PC-3 (cell line): ENCODE measurements around the gene RAI14. TPM values are rescaled to one million over a fixed set of nuclear protein-coding genes. Genes with fewer than 3 reads are reported as not detected.

ENCODE experiments used
- ATAC-seq: fragments of 200-7000 bp; cut with Tn5 transposase; 2 replicates; pipeline ENCODE4 v1.9.1; 2020; ENCODE audit warnings: mild to moderate bottlenecking, moderate library complexity
- BruUV-seq: library from RNA; stranded (reverse); fragments of 400-500 nt; replicated peaks from 2 replicates; lab custom pipeline; 2021; lab: Mats Ljungman, UMichigan
- CTCF ChIA-PET: fragments of 300-600 bp; sonication (Branson Sonifier 250); formaldehyde crosslinking; loops from one replicate; lab custom pipeline; 2022; ENCODE audit warnings: antibody characterized with exemption; lab: Charles Lee
- POLR2A ChIA-PET: fragments of 300-600 bp; sonication (Branson Sonifier 250); formaldehyde crosslinking; loops from one replicate; lab custom pipeline; 2022; ENCODE audit warnings: antibody characterized with exemption; ENCODE audit not compliant: unreplicated experiment; lab: Charles Lee
- DNase-seq: peaks from one replicate; pipeline ENCODE4 v3.0.0-alpha.2; 2015
- H2AFZ ChIP-seq: fragments of 300-600 bp; sonication (generic); 2 replicates; pipeline ENCODE4 v1.6.0; 2016; ENCODE audit warnings: antibody characterized with exemption, low read length
- H3F3A ChIP-seq: fragments of 300-600 bp; sonication (generic); one replicate; pipeline ENCODE4 v1.6.0; 2017; ENCODE audit warnings: antibody characterized with exemption, low read length, control low read depth, mild to moderate bottlenecking; ENCODE audit not compliant: unreplicated experiment
- H3K27ac ChIP-seq: fragments of 300-600 bp; sonication (generic); 2 replicates; pipeline ENCODE4 v1.5.1; 2016; ENCODE audit warnings: mild to moderate bottlenecking, low read length
- H3K27me3 ChIP-seq: fragments of 300-600 bp; sonication (generic); 2 replicates; pipeline ENCODE4 v1.6.1; 2016; ENCODE audit warnings: low read length, mixed read lengths
- H3K36me3 ChIP-seq: fragments of 300-600 bp; sonication (generic); 2 replicates; pipeline ENCODE4 v1.6.1; 2016; ENCODE audit warnings: low read depth, mixed run types, low read length, mixed read lengths
- H3K4me1 ChIP-seq: fragments of 300-600 bp; sonication (generic); 2 replicates; pipeline ENCODE4 v1.5.1; 2016; ENCODE audit warnings: low read length; ENCODE audit not compliant: insufficient read depth
- H3K4me2 ChIP-seq: fragments of 300-600 bp; sonication (generic); 2 replicates; pipeline ENCODE4 v1.6.0; 2016; ENCODE audit warnings: low read length
- H3K4me3 ChIP-seq: fragments of 300-600 bp; sonication (generic); 2 replicates; pipeline ENCODE4 v1.5.1; 2016; ENCODE audit warnings: mild to moderate bottlenecking, low read length, mixed read lengths
- H3K79me2 ChIP-seq: fragments of 300-600 bp; sonication (generic); 2 replicates; pipeline ENCODE4 v1.6.1; 2017; ENCODE audit warnings: low read length, mixed read lengths
- H3K9ac ChIP-seq: fragments of 300-600 bp; sonication (generic); 2 replicates; pipeline ENCODE4 v1.6.0; 2016; ENCODE audit warnings: mild to moderate bottlenecking, low read length
- H3K9me2 ChIP-seq: fragments of 300-600 bp; sonication (generic); replicated peaks from 2 replicates; pipeline ENCODE4 v1.6.1; 2016; ENCODE audit warnings: mixed run types, low read length, mixed read lengths
- H3K9me3 ChIP-seq: fragments of 300-600 bp; sonication (generic); 2 replicates; pipeline ENCODE4 v1.6.1; 2016; ENCODE audit warnings: low read length, mixed read lengths
- H4K20me1 ChIP-seq: fragments of 300-600 bp; sonication (generic); 2 replicates; pipeline ENCODE4 v1.6.1; 2016; ENCODE audit warnings: low read length, mixed read lengths
- EZH2 ChIP-seq: fragments of 300-600 bp; sonication (generic); IDR thresholded peaks from one replicate; pipeline ENCODE4 v1.6.1; 2017; ENCODE audit warnings: antibody characterized with exemption, mild to moderate bottlenecking, low read length; ENCODE audit not compliant: unreplicated experiment
- EZH2phosphoT487 ChIP-seq: fragments of 300-600 bp; sonication (generic); IDR thresholded peaks from 2 replicates; pipeline ENCODE4 v1.6.1; 2018; ENCODE audit warnings: mild to moderate bottlenecking, antibody characterized with exemption, low read length, borderline replicate concordance
- intact Hi-C: fragments of 100-400 bp; cut with micrococcal nuclease; formaldehyde crosslinking; loops from 2 replicates; pipeline ENCODE4 v1.9.0; 2023
- total RNA-seq: library from RNA; depleted of rRNA; stranded (reverse); fragments of >200 nt; gene quantifications from 2 replicates; pipeline ENCODE4 v1.2.3, GENCODE V29; 2014
- TF ChIP-seq, protein P1 (sequence below): fragments of 300-600 bp; sonication (generic); conservative IDR thresholded peaks from 2 replicates; pipeline ENCODE4 v1.5.1; 2017; ENCODE audit warnings: antibody characterized with exemption, low read depth, mild to moderate bottlenecking, low read length

Gene RAI14
- total RNA-seq, 1 experiment from 2014 or later = 73.5 TPM

DNA sequence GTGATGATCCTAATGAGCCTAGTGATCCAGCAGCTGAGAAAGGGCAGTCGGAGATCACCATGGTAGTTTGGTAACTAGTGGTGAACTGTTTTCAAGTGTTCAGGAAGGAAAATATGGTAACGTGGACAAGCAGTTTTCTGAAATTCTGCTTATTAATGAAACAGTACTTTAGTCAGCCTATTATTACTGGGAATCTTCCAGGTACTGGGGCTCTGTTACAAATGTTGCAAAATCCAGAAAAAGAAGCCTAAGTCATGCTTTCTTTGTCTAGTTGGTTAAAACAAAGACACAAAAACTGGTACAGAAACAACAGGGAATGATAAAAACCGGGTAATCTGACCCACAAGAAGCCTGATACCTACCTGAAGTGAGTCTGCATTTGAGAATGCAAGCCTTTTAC lies 201.0 kb downstream of the RAI14 start:
- Histone ChIP-seq H3F3A (no peaks in the 10 kb centered on the region), H3K9me2 (no peaks in the 10 kb centered on the region), H3K4me3 (no peak overlapping the region), H3K79me2 (no peaks in the 10 kb centered on the region), H3K4me2 (no peak overlapping the region), H3K27ac (no peak overlapping the region), H3K4me1 (peaks cover 8% of the 10 kb centered on the region; the same call in 1 of the 2 replicates), H4K20me1 (no peaks in the 10 kb centered on the region), H3K36me3 (no peaks in the 10 kb centered on the region), H3K9me3 (no peaks in the 10 kb centered on the region), H3K27me3 (no peaks in the 10 kb centered on the region), H3K9ac (no peak overlapping the region), H2AFZ (no peak overlapping the region)
- ChIA-PET CTCF (no interaction called here), POLR2A (no interaction called here)
- ATAC-seq (no peak), DNase-seq (no peak)
- intact Hi-C loops = no loop called here
- BruUV-seq = no TSS peak
- TF ChIP-seq, protein P1, sequence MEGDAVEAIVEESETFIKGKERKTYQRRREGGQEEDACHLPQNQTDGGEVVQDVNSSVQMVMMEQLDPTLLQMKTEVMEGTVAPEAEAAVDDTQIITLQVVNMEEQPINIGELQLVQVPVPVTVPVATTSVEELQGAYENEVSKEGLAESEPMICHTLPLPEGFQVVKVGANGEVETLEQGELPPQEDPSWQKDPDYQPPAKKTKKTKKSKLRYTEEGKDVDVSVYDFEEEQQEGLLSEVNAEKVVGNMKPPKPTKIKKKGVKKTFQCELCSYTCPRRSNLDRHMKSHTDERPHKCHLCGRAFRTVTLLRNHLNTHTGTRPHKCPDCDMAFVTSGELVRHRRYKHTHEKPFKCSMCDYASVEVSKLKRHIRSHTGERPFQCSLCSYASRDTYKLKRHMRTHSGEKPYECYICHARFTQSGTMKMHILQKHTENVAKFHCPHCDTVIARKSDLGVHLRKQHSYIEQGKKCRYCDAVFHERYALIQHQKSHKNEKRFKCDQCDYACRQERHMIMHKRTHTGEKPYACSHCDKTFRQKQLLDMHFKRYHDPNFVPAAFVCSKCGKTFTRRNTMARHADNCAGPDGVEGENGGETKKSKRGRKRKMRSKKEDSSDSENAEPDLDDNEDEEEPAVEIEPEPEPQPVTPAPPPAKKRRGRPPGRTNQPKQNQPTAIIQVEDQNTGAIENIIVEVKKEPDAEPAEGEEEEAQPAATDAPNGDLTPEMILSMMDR = no peak
- TF ChIP-seq EZH2phosphoT487 (no peak), EZH2 (no peak)

DNA sequence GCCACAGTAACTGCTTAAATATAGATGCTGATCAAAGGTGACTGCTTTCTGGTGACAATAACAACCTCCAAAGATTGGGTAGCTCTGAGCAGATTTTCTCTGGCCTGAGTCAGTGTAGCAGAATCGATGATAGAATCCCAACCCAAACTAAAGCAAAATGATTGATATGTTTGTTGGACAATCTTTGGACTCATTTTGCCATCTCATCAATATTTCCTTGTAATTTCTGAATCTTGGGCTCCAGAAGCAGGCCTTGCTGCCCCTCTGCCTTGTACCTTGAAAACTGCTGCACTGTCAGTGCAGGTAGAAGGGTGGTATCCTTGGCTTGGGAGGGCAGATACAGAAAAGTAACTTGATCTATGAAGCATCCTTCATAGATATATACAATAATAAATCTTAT lies 201.8 kb downstream of the RAI14 start:
- H3K9me2 ChIP-seq = no peaks in the 10 kb centered on the region
- no peaks in the 10 kb centered on the region for H3K9me3 ChIP-seq
- no peaks in the 10 kb centered on the region for H3K36me3 ChIP-seq
- H3K9ac ChIP-seq = no peak overlapping the region
- no peaks in the 10 kb centered on the region for H3K79me2 ChIP-seq
- H3K27ac ChIP-seq = no peak overlapping the region
- peaks cover 8% of the 10 kb centered on the region; the same call in 1 of the 2 replicates for H3K4me1 ChIP-seq
- ChIA-PET POLR2A (no interaction called here), CTCF (no interaction called here)
- no peak overlapping the region for H3K4me2 ChIP-seq
- ATAC-seq (no peak), DNase-seq (no peak)
- intact Hi-C loops = no loop called here
- no peaks in the 10 kb centered on the region for H3F3A ChIP-seq
- H4K20me1 ChIP-seq = no peaks in the 10 kb centered on the region
- no TSS peak for BruUV-seq
- no peak overlapping the region for H2AFZ ChIP-seq
- no peak overlapping the region for H3K4me3 ChIP-seq
- H3K27me3 ChIP-seq = no peaks in the 10 kb centered on the region
- TF ChIP-seq EZH2 = no peak
- no peak for TF ChIP-seq EZH2phosphoT487
- TF ChIP-seq, protein P1 = no peak

DNA sequence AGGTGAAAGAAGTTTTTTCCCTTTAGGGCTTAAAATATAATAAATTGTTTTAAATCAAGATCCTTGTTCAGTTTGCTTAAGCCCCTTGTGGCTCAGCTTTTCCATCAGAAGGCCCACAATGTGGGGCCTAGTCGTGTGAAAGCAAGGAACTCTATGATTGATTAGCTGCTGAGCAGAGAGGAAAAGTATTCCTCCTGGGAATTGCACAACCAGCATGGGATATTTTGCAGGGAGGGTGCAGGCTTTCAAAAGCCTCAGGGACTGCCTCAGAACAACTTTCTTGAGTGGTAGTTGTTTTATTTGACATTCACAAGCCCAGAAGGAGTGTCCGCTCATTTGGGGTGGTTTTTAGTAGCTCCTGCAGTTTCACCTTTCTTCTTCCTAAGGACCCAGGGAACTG lies 202.7 kb downstream of the RAI14 start:
- H3K4me3 ChIP-seq = no peak overlapping the region
- no TSS peak for BruUV-seq
- H3K36me3 ChIP-seq = no peaks in the 10 kb centered on the region
- no peak overlapping the region for H3K4me2 ChIP-seq
- no peaks in the 10 kb centered on the region for H3F3A ChIP-seq
- no peak overlapping the region for H2AFZ ChIP-seq
- H3K9ac ChIP-seq = no peak overlapping the region
- H3K79me2 ChIP-seq = no peaks in the 10 kb centered on the region
- peaks cover 8% of the 10 kb centered on the region; the same call in 1 of the 2 replicates for H3K4me1 ChIP-seq
- H3K27ac ChIP-seq = no peak overlapping the region
- H3K9me3 ChIP-seq = no peaks in the 10 kb centered on the region
- ChIA-PET CTCF (no interaction called here), POLR2A (interaction anchor here (0.7 kb wide), 1 partner anchor 19 kb away, joined by 3 read pairs; no protein-coding TSS in a partner anchor)
- no peaks in the 10 kb centered on the region for H3K27me3 ChIP-seq
- H4K20me1 ChIP-seq = no peaks in the 10 kb centered on the region
- intact Hi-C loops = no loop called here
- ATAC-seq (no peak), DNase-seq (no peak)
- no peaks in the 10 kb centered on the region for H3K9me2 ChIP-seq
- TF ChIP-seq EZH2phosphoT487 (no peak), EZH2 (no peak)
- TF ChIP-seq, protein P1 = no peak
